Stimulated activated CD8-positive, alpha-beta memory T cell treated with anti-CD3 and anti-CD28 coated beads, Interleukin-12 subunit alpha, Interleukin-12 subunit beta, amount 100 ng/mL, for 4 hours (primary cell): Measurements from ENCODE around the gene SPSB1.

Experiments
- DNase-seq: peaks from one replicate; pipeline ENCODE4 v3.0.0-alpha.2; 2020; ENCODE audit warnings: low read depth

Gene SPSB1

DNA sequence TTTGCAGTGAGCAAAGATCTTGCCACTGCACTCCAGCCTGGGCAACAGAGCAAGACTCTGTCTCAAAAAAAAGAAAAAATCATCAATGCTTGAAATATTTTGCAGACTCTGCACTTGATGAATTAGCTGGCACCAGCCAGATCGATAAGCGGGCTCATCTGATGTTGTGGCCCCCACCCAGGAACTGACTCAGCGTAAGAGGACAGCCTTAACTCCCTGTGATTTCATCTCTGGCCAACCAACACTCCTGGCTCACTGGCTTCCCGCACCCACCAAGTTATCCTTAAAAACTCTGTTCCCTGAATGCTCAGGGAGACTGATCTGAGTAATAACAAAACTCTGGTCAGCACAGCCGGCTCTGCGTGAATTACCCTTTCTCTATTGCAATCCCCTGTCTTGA lies 98.9 kb downstream of the SPSB1 start:
- DNase-seq: no peak

DNA sequence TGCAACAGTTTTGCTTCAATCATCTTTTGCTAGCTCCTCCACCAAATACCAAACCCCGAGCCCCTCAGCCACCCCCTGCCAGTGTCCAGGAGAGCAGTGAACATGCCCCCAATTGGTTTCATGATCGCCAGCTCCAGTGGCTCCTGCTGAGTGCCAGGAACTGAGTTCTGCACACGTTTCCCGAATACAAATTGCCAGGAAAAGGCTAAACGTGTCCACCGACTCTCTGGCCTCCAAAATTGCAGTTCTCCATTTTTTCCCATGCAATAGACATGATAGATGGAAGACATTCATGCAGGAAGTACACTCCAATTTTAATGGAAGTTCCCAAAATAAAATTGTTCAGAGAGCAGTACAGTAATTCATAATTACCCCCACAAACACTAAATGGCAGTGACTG lies 101.3 kb downstream of the SPSB1 start:
- DNase-seq: no peak

DNA sequence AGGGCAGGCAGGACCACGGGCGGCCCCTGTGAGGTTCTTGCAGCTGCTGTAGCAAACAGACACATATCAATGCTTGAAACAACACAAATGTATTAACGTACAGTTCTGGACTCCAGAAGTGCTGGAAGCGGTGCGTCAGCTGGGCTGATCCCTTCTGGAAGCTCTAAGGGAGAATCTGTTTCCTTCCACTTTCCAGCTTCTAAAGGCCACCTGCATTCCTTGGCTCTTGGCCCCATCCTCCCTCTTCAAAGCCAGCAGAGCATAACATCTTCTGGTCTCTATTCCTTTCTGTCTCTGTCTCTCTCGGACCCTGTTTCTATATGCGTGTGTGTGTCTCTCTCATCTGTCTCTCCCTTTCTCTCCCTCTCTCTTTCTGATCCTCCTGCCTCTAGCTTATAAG lies 102.3 kb downstream of the SPSB1 start:
- no peak for DNase-seq

DNA sequence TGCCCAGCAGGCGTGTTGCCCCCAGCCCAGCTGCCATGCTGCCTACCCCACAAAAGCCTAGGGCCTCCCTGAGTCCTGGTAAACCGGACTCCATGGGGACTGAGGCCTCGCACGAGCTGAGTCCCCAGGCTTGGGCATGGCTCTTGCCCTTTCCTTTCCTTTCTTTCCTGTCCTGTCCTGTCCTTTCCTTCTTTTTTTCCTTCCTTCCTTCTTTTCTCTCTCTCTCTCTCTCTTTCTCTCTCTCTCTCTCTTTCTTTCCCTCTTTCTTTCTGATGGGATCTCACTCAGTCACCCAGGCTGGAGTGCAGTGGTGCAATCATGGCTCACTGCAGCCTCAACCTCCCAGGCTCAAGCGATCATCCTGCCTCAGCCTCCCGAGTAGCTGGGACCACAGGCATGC lies 104.4 kb downstream of the SPSB1 start:
- DNase-seq: no peak

DNA sequence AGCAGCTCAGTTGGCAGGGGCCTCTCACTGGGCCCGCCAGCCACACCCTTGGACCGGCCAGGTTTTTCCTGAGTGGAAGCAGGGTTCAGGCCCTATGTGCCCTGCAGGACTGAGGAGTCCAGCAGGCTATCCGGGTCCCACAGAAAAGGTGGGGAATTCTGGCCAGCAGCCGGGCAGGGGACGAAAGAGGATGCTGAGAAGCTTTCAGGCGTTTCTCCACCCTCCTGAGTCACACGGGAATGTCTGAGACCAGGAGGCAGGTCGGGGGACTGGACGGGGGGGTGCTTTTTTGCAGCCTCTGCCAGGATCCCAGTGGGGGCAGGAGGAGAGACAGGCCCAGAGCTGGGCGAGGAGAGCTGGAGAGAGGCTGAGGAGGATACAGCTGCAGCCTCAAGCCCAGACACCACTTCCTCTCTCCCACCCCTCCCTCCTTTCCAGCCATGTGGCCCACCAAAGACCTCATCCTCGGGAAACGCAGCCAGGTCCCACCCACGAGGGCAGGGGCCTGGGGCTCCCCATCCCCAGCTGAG lies 105.4 kb downstream of the SPSB1 start:
- no peak for DNase-seq

DNA sequence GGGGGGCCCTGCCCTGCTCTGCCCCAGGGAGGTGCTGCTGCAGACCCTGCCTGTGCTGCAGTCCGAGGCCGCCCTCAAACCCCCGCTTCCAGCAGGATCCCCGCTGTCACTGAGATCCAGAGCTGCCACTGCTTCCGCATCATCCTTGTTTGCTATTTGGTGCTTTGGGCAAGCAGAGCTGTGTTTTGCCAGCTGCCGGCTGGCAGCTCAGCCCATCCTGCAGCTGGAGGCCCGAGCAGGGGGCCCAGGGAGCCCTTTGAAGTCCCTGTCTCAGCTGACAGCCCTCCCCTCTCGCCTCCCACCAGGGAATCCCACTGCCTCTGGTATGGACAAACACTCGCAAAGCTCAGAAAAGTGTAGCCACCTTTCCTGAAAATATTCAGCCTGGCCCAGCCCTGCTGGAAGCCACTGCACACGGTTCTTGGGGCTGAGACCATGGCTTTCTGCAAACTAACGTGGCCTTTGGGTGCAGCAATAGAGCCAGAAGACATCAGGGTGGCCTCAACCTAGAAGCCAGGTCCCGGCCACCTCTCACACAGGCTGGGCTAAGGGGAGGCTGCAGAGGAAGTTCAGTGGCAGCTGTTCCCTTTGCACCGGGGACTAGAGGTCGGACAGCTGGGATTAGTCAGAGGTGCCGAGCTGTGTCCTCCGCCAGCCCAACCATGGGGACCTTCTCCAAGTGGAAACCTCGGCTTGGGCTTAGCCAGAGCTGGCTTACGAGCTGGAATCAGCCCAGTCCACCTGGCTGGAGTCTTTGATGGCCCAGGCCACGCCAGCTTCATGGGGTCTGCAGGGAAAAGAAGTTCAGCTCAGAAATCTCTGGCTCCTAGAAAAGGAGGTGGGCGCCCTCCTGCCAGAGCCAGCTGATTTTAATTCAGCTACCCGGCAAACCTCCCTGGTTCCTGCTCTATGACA lies 107.1 kb downstream of the SPSB1 start:
- no peak for DNase-seq

DNA sequence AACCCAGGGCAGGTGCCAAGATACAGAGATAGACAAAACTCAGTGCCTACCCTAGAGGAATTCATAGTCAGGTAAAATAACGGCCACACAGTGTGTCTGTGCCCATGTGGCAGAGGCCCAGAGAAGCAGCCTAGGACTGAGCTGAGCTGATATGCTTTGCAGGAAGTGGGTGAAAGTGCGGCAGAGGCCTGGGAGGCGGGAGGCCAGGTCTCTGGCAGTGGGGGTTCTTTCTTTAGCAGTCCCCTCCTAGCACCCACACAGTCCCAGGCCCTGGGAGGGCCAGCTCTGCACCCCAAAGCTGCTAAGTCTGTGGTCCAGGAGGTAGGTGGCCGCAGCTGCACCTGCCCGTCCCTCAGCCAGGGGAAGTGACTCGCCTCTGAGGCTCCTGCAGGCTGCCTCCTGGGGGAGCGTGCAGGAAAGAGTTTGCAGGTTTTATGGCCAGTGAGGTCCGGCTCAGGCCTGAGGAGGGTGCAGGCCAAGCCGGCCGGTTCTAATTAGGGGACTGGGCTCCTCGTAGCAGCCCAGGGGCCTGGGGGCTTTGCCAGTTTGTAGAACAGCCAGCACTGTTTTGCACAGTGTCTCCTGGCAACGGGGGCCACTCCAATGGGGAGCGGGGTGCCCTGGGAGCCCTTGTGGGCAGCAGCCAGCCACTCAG lies 107.9 kb downstream of the SPSB1 start:
- no peak for DNase-seq

DNA sequence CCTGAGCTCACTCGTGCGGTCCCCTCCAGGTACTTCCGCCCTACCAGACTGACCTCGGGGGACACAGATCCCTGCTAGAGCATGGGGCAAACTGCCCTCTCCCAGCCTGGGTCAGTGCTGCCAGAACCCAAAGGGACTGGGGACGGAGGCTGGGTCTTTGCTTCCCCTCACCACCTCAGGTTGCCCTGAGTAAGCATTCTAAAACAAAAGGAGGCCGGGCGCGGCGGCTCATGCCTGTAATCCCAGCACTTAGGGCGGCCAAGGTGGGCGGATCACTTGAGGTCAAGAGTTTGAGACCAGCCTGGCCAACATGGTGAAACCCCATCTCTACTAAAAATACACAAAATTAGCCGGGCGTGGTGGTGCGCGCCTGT lies 108.4 kb downstream of the SPSB1 start:
- no peak for DNase-seq

DNA sequence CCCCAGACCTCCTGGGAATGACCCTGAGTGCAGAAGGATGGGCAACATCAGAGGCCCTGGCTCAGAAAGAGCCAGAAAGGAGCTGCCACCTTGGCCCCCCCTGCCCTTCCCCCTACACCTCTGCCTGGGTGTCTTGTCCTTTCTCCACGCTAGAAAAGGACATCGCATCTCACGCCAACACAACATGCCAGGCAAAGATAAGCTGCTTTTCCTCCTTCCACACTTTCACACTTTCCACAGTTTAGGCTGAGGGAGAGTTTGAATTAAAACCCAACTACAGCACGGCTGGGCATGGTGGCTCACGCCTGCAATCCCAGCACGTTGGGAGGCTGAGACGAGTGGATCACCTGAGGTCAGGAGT lies 109.5 kb downstream of the SPSB1 start:
- no peak for DNase-seq

DNA sequence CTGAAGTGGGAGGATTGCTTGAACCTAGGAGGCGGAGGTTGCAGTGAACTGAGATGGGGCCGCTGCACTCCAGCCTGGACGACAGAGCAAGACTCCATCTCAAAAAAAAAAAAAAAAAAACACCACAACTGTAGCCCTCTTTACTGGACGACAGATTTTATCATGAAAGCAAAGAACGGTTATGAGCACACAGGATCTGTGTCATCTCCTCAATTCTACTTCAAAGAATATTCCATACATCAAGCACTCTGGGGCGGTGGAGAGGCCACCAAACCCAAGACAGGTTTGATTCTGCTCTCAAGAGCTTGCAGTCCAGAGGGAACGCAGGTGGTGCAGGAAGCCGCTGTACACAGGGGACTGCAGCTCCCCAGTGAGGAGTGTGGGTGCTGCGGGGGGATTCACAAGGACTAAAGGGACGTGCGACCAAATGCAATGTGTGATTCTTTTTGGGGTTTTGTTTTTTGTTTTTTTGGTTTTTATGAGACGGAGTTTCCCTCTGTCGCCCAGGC lies 110.1 kb downstream of the SPSB1 start:
- DNase-seq: no peak

DNA sequence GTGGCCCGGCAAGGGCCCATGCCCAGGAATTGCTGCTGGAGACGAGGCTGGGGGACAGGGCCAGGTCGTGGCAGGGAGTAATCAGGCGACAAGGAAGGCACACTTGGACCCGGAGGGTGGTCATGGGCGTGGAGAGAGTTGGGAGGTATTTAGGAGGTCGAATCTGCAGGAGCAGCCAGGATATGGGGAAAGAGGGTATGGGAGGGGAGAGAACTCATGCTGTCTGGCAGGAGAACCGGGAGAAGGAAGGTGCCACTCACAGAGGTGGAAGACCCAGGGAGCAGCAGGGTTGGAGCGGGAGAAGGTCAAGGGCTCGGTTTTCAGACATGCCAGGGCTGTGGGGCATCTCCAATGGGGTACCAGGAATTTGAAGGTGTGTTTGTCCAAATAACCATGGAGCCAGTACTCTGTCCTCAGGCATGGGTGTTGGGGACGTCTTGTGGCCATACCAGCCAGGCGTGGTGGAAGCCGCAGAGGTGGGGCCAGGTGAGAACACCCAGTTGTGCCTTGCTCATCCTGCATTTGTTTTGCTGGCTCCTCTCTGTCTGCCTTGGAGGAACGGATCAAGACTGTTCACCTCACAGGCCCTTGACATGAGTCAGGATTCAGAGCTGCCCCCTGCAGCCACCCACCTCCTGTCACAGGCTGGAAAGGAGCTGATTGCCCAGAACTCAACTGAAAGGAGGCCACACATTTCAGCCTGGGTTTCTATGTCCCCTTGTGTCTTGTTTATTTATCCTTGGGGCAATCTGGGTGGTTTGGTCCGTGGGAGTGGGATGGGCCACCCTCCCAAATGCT lies 111.6 kb downstream of the SPSB1 start:
- DNase-seq: no peak

DNA sequence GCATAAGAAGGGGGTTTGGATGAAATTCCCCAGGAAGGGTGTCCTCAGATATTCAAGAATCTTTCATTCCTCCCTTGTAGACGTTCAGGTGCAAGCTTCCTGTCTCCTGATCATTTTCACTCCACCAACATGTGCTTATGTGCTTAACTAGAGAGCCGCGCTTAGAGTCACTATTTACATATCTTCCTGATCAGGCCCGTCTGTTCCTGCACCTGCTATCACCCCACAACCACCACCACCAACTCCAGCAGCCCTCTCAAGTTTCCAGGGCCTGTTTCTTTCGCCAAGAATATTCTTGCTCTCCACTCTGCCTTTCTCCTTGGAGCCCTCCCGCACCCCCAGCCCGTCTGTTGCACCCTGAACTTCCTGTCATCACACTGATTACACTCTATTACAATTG lies 113.4 kb downstream of the SPSB1 start:
- DNase-seq: no peak

DNA sequence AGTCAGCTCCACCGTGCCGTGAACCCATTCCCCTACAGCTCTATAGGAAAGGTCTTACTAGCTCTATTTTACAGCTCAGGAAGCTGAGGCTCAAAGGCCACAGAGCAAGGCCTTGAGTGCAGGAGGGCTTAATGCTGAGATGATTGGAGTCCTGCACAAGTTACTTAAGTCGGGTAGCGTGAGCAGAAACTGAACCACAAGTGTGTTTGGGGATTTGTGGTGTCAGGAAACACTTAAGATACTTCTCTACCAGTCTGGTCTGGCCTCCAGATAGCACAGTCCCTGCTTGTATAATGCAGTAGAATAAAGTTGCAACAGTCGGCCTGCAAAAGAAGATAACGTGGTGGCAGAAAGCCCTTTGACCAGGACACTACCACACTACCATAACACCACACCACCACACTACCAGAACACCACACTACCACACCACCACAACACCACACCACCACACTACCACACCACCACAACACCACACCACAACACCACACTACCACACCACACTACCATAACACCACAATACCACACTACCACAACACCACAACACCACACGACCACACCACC lies 118.1 kb downstream of the SPSB1 start:
- DNase-seq: no peak

DNA sequence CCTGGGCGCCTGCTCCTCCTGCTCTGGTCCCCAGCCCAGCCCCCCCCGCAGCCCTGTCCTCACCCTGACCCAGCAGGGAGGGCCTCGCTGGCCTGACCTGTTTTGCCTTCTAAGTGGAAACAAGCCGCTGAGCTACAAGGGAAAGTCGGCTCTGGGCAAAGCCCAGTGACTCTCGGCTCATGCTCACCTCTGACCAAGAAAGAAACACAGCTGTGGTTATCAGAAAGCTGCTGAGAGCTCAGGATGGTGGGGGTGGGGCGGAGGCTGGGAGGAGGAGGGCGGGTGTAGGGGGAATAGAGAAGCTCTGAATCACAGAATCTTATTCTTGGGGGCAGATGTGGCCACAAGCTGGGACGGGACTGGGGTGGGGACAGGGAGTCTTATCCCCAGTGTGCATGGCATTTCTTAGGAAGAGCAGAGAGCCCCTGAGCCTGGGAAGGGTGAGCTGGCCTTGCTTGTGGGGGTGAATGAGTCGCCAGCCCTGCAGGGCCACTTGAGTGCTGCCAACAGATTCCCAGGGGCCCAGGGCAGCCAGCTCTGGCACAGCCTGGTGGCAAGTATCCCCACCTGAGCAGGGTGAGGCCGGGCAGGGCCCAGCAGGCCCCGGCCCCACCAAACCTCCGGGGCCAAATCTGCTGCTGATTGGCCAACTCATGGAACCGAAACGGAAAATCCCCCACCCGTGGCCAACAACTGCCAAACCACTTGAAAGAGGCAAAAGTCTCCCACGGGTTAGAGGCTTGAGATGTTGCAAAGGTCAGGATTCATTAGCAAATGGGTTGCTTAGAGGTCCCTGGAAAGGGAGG lies 120.6 kb downstream of the SPSB1 start:
- DNase-seq: peak; percentile 25

DNA sequence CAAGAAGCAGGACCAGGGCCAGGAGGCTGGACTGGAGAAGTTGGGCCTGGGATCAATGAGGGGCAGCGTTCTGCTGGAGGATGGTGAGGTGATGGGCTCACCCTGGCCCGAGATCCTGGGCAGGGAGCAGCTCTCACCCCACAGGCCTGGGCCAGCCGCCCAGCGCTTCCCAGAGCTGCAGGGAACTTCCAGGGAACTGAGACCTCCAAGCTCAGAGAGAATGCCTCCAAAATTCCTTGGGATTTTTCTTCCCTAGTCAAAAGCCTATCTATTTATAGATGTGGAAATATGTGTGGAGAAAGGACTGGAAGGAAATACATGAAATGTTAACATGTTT lies 121.2 kb downstream of the SPSB1 start:
- no peak for DNase-seq

DNA sequence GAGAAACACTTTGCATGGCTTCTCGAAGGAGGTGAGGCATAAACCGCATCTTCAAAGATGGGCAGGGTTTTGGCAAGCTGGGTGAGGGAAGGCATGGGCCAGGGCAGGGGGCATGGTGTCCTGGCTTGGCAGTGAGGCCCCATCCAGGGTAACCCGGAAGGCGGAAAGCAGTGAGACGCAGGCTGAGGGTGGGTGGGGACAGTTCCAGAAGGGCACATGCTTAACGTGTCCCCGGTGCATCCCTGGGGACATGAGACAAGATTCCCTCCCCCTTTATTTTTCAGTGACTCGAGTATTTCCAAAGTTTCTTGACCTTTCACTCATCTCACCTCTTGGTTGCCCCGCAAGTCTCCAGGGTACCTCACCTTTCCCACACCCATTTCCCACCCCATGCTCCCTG lies 123.8 kb downstream of the SPSB1 start:
- no peak for DNase-seq

DNA sequence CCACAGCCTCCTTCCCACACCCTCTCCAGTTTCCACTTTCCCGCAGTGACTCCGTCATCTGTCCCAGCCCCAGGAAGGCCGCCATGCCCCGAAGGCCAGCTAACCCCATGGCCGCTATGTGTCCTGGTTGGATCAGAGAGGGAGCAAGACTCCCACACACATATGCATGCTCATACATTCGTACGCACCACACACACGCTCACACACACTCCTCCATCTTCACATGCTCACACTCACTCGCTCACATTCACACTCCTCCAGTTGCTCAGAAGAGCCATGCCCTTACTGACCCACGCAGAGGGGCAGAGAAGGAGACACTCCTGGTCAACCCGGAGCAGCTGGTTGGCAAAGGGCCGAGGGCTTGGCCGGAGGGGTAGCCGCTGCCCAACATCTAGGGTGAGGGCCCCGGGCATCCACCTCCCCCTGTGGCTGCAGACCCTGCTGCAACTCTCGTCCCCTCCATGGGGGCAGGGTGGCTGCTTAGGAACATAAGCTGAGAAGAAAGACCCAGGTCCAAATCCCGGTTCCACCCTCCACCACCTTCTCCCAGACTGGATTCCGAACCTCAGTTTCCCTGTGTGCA lies 124.3 kb downstream of the SPSB1 start:
- no peak for DNase-seq

DNA sequence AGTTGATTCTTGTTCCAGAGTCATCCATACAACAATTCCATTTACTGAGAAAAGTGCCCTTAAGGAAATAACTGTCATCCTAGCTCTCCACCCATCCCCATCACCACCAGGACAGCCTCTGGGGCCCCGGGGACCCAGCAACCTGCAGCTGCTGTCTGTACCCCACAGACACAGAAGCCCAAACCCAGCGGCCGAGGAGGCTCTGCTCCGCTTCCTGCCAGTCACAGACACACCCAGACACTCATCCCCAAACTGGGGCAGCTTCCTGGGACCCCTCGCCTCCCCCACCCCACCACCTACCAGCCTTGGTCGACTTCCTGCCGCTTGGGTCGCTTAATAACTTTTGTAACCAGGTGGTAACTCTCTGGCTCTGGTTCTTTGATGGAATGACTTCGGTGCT lies 125.0 kb downstream of the SPSB1 start:
- no peak for DNase-seq

DNA sequence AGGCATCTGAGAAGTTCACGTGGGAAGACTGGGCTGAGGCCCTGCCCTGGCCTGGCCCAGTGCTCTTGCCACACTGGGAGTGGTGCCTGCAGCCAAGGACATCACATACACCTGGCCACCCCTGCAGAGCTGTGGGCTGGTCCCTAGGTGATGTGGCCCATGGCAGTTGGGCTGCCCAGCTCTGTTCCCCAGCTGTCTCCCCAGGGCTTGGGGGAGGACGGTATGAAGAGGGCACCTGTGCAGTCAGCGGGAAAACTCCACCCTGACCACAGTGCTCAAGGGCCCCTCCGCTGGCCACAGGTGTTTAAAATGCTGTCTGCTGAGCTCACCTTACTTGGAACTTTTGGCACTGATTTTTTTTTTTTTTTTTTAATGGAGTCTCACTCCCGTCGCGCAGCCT lies 126.2 kb downstream of the SPSB1 start:
- no peak for DNase-seq
